Stimulated activated CD4-positive, alpha-beta T cell treated with anti-CD3 and anti-CD28 coated beads, Interleukin-15, amount 100 ng/mL, for 48 hours (primary cell): ENCODE data around the gene TTLL5.

ENCODE experiments used
- DNase-seq, 2 donors: peaks; one replicate each; pipeline ENCODE4 v3.0.0-alpha.2; 2020; ENCODE audit warnings: low read depth in 2 of 2

The TTLL5 gene

DNA sequence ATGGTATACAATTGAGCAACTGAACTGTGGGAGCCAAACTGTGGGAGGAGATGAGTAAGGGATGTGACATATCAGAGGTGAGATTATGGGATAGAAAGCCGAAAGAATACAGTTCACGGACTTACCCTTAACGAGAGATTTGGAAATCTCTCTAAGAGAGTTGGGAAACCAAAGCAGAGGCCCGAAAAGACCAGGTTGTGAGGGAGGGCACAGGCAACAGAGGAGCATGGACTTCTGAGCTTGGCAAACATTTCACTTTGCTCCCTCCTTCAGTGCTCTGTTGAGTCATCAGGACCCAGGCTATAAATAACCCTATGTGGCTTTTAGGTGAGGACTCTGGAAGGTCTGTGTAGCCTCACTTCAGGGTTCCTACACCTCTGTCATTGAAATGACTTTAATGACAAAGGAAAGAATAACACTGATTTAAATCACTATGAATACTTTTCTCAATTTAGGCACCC lies 200.1 kb downstream of the TTLL5 start:
- no peak for DNase-seq

DNA sequence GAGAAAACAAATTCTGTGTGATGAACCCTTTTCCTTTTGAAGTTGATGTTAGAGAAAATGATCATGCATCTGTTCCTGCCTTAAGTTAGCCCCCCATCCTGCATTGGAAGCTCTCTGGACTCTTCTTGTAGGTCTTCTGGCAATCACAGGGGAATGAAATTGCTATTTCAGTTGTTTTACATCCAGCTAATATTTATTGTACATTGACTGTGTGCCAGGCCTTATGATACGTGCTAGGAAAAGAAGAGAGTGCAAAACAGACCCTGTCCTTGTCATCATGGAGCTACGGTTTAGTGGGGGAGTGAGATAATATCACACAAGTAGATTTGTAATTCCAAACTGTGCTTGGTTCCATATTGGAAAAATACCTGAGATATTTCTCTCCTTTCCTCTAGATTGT lies 202.2 kb downstream of the TTLL5 start:
- DNase-seq, result no peak

GRCh38 chr14:75864352-75864751 lies 203.3 kb downstream of the TTLL5 start:
- no peak for DNase-seq

DNA sequence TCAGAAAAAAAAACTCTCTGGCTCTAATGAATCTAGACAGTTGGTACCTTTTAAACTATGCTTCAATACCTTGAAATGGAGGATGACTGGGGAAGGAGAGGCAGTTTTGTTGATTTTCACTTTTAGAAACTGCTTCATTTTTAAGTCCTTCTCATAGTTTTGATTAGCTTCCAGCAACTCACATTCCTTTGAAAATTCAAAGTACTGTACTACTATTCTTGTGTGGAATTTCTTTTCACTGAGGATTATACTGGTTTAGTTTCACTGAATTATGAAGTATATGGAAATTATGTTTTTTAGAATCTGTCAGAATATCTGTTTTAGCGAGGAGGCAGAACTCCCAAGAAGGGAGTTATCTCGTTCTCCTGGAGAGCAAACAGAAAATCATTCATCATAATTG lies 204.5 kb downstream of the TTLL5 start:
- no peak for DNase-seq

- DNase-seq, result no peak
Measured at GRCh38 chr14:75866970-75867369, 205.9 kb downstream of the TTLL5 start.

GRCh38 chr14:75871181-75871880 lies 210.3 kb downstream of the TTLL5 start:
- DNase-seq, result no peak

- DNase-seq, result no peak
Measured at GRCh38 chr14:75875958-75876357, 214.9 kb downstream of the TTLL5 start.

DNA sequence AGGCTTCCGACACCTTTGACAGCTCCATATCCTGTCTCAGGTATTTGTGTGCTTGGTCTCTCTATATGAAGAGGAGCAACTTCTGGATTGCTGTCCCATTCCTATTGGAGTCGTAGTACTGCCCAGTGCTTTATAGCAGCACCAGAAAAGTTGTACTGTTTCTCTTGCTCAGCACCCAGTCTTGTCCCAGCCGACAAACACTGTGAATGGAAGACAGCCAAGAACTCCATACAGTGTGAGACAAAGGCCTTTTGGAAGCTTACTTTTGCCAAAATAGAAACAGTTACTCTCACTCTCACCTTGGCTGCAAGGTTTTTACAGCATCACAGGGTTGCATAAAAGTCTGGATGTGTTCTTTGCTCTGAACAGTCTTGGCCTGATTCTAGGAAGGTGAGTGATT lies 215.5 kb downstream of the TTLL5 start:
- DNase-seq, result no peak

- DNase-seq, result no peak
Measured at GRCh38 chr14:75877292-75877691, 216.2 kb downstream of the TTLL5 start.

GRCh38 chr14:75877884-75878283 lies 216.8 kb downstream of the TTLL5 start:
- DNase-seq, result no peak

DNA sequence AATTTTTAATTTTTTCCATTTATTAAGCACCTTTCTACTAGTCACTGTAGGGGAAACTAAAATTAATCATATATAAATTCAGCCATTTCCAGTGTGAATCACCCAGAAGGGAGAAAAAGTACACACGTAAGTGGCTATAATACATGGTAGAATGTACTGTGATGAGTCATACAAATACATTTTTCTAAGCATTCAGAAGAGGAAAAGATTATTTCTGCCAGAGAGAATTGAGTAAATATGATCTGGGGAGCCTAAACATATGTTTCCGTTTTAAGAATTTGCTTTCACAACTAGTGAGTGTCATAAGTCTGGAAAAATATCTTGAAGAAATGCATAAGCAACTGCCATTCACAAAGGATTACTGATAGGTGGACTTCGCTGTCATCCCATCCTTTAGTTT lies 218.0 kb downstream of the TTLL5 start:
- DNase-seq, result no peak

DNA sequence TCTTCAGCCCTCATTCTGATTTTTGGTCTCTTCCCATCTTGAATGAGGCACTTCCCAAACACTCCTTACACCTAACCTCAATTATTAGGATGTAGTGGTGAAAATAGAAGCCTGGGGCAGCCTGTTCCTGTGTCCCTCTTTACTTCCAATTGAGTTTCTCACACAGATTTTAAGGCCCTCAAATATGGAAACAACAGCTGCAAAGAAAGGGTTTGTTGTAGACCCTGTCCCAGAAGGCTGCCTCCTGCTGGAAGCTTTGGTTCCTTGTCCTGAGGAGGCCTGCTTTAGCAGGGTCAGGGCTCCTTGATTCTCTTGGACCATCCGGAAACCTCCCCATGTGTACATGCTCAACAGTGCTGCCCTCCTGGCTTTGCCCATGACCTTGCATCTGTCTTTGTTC lies 219.5 kb downstream of the TTLL5 start:
- no peak for DNase-seq

GRCh38 chr14:75881994-75882393 lies 220.9 kb downstream of the TTLL5 start:
- DNase-seq, result no peak

DNA sequence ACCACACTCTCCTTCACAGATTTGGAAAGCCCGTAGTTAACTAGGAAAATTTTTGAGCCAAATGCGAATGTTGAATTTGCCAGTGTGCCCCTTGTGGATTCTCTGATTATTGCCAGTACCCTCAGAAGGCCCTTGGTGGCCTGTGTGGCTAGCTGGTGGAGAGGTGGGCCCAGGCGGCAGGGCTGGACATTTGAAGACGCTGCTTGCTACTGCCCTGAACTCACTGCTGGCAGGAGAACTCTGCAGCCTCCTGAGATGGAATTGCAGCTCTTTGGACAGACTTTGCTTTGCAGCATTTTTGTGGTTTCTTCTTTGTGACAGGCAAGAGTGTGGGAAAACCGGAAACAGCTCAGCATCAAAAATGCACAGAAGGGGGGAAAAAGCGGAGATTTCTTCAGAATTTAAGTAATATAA lies 223.2 kb downstream of the TTLL5 start:
- DNase-seq, result no peak

GRCh38 chr14:75885829-75886228 lies 224.8 kb downstream of the TTLL5 start:
- DNase-seq, result no peak

DNA sequence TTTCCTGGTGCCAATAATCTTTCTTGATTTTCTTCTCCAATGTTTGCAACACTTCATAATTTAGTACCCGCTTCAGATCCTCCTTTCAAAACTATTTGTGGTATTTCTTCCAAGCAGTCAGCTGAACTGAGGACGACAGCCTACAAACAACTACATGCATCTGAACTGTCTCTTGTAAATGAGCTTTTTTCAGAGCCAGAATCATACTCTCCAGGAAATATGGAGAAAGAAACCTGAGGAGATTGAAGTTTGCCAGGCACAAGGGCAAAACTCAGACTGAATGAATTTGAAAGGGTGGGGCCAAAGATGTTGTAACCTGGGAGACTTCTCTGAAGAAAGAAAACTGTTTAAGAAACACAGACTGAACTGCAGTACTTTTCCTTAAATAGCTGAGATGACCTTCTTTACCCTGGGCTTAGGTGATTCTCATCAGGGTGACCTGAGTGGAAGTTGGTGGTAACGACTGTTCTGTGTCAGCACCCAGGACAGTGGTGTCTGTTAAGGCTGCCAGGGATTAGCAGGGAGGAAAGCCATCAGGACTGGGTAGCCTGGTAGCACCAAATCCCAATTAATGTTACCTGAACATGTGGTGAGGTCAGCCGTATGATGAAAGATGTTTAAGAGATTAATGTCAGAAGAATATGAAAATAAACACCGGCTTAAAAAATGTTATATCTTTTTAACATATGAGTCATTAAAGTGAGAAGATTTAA lies 225.7 kb downstream of the TTLL5 start:
- no peak for DNase-seq

DNA sequence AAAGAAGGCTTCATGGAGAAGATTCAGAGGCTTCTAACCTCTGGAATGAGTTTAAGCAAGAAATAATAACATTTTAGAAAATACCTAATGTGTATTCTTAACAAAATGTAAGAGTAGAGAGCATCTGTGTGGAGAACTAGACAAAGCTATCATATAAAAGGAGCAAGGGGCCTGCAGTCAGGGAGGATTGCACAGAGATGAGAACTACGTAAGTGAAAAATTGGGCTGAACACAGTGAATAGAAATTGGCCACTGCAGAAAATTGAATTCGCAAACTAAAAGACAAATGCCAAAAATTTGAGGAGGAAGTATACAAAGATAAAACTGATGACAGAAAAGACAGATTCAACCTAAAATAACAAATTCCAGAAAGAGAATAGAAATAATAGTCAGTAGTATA lies 227.9 kb downstream of the TTLL5 start:
- no peak for DNase-seq

DNA sequence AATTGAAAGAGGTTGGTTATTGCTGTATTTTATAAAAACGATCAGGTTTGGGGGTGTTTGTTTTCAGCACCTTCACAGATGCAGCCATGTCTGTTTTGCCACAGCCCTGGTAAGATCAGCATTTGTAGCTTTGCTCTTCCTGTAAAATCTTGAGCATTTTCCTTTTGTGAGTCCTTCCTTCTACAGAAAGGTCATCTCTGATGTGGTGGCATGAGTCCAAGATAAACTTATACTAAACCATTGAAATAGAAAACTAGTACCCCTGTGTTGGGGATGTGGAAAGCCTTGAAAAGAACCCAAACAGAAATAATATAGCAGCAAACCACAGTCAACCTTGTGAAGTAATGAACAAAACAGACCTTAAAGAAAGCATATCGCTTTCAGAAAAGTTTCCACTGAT lies 235.3 kb downstream of the TTLL5 start:
- DNase-seq, result no peak

DNA sequence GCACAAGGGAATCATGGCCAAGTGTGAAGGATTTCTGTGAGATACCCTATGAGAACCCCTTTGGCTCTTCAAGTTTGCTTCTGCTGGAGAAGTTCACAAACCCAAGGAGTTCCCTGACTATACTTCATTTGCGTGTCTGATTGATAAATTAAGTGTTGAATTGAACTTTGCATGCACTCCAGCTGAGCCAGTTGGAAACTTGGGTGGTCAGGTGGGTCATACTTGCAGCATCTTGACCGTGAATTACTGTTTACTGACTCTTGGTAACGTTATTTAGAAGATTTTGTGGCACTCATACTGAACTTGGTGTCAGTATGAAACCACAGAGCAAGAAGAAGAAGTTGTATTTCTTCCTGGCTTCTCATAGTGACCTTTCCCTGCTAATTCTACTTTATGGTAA lies 243.3 kb downstream of the TTLL5 start:
- no peak for DNase-seq

DNA sequence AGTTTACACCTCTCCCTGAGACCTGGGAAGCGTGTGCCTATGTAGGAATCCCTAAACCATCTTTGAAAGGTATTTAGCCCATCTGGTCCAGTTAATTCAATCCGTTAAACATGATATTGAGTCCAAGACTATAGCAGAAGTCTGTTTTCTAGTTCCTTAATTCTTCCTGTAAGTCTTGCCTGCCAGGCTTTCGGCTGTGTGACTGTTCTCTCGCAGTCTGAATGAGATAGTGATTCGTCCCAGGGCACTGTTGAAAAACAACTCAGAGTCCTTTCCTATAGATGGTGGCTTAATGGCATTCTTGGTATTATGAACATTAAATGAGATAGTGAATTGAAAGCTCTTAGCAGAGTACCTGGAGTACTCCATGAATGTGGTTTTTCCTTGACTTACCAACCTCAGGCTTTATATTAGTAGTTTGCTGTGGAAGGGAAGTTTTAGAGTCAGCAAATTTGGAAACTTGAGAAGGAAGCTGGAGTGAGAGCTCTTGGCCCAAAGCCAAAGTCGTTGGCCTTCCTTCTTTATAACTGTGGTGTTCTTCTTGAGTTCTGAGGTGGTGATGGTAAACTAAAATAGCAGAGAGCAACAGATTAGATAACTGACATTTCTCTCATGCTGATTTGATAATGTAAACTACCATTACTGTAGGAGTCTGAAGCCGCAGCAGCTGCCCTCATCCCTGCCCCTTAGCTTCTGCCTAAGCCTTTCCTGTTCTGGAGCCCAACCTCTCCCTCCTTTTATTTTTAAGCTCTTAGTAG lies 244.3 kb downstream of the TTLL5 start:
- no peak for DNase-seq

DNA sequence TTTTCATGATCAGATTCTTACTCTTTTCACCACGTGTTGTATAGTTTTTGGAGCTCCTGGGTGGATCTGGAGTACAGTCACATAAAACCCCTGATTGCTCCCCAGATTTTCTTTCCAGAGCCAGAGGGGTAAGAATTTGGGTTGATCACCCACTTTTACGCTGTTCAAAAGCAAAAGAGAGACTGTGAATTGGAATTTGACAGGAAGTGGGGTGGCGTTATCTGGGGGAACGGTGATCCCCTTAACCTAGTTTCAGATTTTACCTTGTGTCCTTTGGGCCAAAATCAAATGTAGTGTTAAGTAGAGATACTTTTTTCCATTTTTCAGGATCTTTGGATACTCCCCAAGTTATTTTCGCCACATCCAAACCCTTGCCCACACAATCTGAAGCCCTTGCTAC lies 245.2 kb downstream of the TTLL5 start:
- DNase-seq, result no peak

GRCh38 chr14:75906680-75907280 lies 245.7 kb downstream of the TTLL5 start:
- DNase-seq, result peak; percentile 22 to 56
